HCT116 (cell line): ENCODE data around the gene ADD2.

Experiments used
- POLR2A ChIP-seq: IDR thresholded peaks from 2 replicates; pipeline ENCODE4 v1.7.0; 2011; ENCODE audit warnings: borderline replicate concordance; ENCODE audit not compliant: insufficient read depth, insufficient read length; ENCODE audit errors: extremely low read depth
- RAD21 ChIP-seq: IDR thresholded peaks from 2 replicates; pipeline ENCODE4 v1.6.1; 2012; ENCODE audit warnings: low read depth, mild to moderate bottlenecking
- TF ChIP-seq, protein P1 (sequence below), 3 experiments: fragments of 200-600 bp in 1 of 3; sonication (generic) in 1 of 3; IDR thresholded peaks in 2 of 3; conservative IDR thresholded peaks in 1 of 3; 2 replicates each; pipeline ENCODE4 v1.5.1; 2012 to 2017; ENCODE audit warnings: low read depth in 2 of 3, low read length in 2 of 3, antibody characterized with exemption in 1 of 3, borderline replicate concordance in 1 of 3, control low read depth in 1 of 3, mild to moderate bottlenecking in 1 of 3, mixed read lengths in 1 of 3, mixed run types in 1 of 3, moderate library complexity in 1 of 3; ENCODE audit not compliant: insufficient read depth in 1 of 3

DNA sequence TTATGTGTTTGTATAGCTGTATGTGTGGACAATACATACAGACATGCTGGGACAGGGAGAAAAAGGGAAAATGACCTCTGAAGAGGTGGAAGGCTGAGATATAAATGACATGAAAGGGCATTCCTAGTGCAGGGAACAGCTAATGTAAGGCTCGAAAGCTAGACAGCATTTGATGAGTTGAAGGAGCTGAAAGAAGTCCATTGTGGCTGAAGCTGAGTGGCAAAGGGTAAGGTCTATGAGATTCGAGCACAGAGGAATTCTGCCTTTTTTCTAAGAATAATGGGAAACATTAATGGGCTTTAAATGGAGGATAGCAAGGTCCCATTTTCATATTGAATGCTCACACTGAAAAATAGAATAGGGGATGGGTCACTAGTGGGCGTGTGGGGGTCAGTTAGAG lies 23.6 kb downstream of the ADD2 start:
- TF ChIP-seq, protein P1, sequence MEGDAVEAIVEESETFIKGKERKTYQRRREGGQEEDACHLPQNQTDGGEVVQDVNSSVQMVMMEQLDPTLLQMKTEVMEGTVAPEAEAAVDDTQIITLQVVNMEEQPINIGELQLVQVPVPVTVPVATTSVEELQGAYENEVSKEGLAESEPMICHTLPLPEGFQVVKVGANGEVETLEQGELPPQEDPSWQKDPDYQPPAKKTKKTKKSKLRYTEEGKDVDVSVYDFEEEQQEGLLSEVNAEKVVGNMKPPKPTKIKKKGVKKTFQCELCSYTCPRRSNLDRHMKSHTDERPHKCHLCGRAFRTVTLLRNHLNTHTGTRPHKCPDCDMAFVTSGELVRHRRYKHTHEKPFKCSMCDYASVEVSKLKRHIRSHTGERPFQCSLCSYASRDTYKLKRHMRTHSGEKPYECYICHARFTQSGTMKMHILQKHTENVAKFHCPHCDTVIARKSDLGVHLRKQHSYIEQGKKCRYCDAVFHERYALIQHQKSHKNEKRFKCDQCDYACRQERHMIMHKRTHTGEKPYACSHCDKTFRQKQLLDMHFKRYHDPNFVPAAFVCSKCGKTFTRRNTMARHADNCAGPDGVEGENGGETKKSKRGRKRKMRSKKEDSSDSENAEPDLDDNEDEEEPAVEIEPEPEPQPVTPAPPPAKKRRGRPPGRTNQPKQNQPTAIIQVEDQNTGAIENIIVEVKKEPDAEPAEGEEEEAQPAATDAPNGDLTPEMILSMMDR (IDR thresholded peaks at IDR 0.05 in 2 of 3, conservative IDR thresholded peaks at IDR 0.05 in 1 of 3; ENCODE audit: borderline replicate concordance in 1 of 3, insufficient read depth in 1 of 3, low read depth in 2 of 3, low read length in 2 of 3) = no peak
- TF ChIP-seq POLR2A (no peak), RAD21 (no peak)
